IMR-90 (cell line): ENCODE data around the gene MSS51. TPM values are rescaled to one million over a fixed set of nuclear protein-coding genes. Genes with fewer than 3 reads are reported as not detected.

Experiments
- ATAC-seq: fragments of 200-7000 bp; cut with Tn5 transposase; 2 replicates; pipeline ENCODE4 v1.9.1; 2020; ENCODE audit warnings: low read depth, mild to moderate bottlenecking, moderate library complexity
- BruUV-seq: library from RNA; stranded (reverse); fragments of 400-500 nt; replicated peaks from 2 replicates; lab custom pipeline; 2021; lab: Mats Ljungman, UMichigan
- CTCF ChIA-PET: fragments of 300-600 bp; formaldehyde crosslinking; extraction: SDS; loops from one replicate; lab custom pipeline; 2021; ENCODE audit warnings: antibody characterized with exemption; lab: Yijun Ruan, JAX
- POLR2A ChIA-PET: fragments of 300-600 bp; sonication (Branson Sonifier 250); formaldehyde crosslinking; loops from one replicate; lab custom pipeline; 2022; ENCODE audit warnings: antibody characterized with exemption; ENCODE audit not compliant: unreplicated experiment; lab: Charles Lee
- DNase-seq: peaks from one replicate; pipeline ENCODE4 v3.0.0; 2013
- H2AFZ ChIP-seq: replicated peaks from 2 replicates; pipeline ENCODE3; 2013; ENCODE audit warnings: low read length, mild to moderate bottlenecking; ENCODE audit not compliant: poor library complexity
- H2AK5ac ChIP-seq: 2 replicates; pipeline ENCODE4 v1.6.1; 2013; ENCODE audit warnings: low read depth, low read length, inconsistent platforms
- H2AK9ac ChIP-seq: replicated peaks from 2 replicates; pipeline ENCODE3; 2013; ENCODE audit warnings: mild to moderate bottlenecking, low read depth, low read length, moderate library complexity; ENCODE audit not compliant: poor library complexity
- H2BK120ac ChIP-seq: 2 replicates; pipeline ENCODE4 v1.6.1; 2013; ENCODE audit warnings: low read depth, low read length, inconsistent platforms
- H2BK15ac ChIP-seq: 3 replicates; pipeline ENCODE4 v1.6.1; 2013; ENCODE audit warnings: low read depth, low read length, inconsistent platforms
- H2BK20ac ChIP-seq: 2 replicates; pipeline ENCODE4 v1.6.1; 2013; ENCODE audit warnings: low read depth, mild to moderate bottlenecking, inconsistent platforms, low read length, moderate library complexity
- H2BK5ac ChIP-seq: 2 replicates; pipeline ENCODE4 v1.6.1; 2013; ENCODE audit warnings: mild to moderate bottlenecking, low read depth, low read length, inconsistent platforms; ENCODE audit not compliant: poor library complexity, severe bottlenecking
- H3K14ac ChIP-seq: replicated peaks from 2 replicates; pipeline ENCODE4 v1.6.1; 2013; ENCODE audit warnings: low read depth, low read length, inconsistent platforms
- H3K18ac ChIP-seq: 2 replicates; pipeline ENCODE4 v1.6.1; 2013; ENCODE audit warnings: low read depth, low read length, control low read depth
- H3K23ac ChIP-seq: 2 replicates; pipeline ENCODE4 v1.6.1; 2013; ENCODE audit warnings: low read depth, low read length, inconsistent platforms
- H3K27ac ChIP-seq: 2 replicates; pipeline ENCODE4 v1.5.1; 2013; ENCODE audit warnings: mild to moderate bottlenecking, control low read depth, low read length; ENCODE audit not compliant: insufficient read depth
- H3K27me3 ChIP-seq: 2 replicates; pipeline ENCODE4 v1.6.1; 2013; ENCODE audit warnings: low read length; ENCODE audit not compliant: control insufficient read depth, insufficient read depth
- H3K36me3 ChIP-seq: 2 replicates; pipeline ENCODE4 v1.6.1; 2013; ENCODE audit warnings: low read length, mixed read lengths; ENCODE audit not compliant: control insufficient read depth, insufficient read depth
- H3K4ac ChIP-seq: 2 replicates; pipeline ENCODE4 v1.6.1; 2013; ENCODE audit warnings: low read depth, low read length, inconsistent platforms
- H3K4me1 ChIP-seq: 2 replicates; pipeline ENCODE4 v1.6.1; 2013; ENCODE audit warnings: low read length, mixed read lengths; ENCODE audit not compliant: control insufficient read depth, insufficient read depth
- H3K4me2 ChIP-seq: 2 replicates; pipeline ENCODE4 v1.6.1; 2013; ENCODE audit warnings: low read depth, mild to moderate bottlenecking, control low read depth, low read length, moderate library complexity
- H3K4me3 ChIP-seq: 2 replicates; pipeline ENCODE4 v1.5.1; 2013; ENCODE audit warnings: low read depth, mild to moderate bottlenecking, control low read depth, low read length, moderate library complexity; ENCODE audit not compliant: insufficient read depth
- H3K56ac ChIP-seq: 2 replicates; pipeline ENCODE4 v1.6.1; 2013; ENCODE audit warnings: low read length, inconsistent platforms; ENCODE audit not compliant: insufficient read depth; ENCODE audit errors: extremely low read depth
- H3K79me1 ChIP-seq, 2 experiments: 2 replicates each; pipeline ENCODE4 v1.6.1; 2013; ENCODE audit warnings: low read length in 2 of 2, inconsistent platforms in 1 of 2, low read depth in 1 of 2
- H3K9ac ChIP-seq: 2 replicates; pipeline ENCODE4 v1.6.1; 2013; ENCODE audit warnings: low read depth, low read length, control low read depth
- H3K9me1 ChIP-seq: 2 replicates; pipeline ENCODE4 v1.6.1; 2013; ENCODE audit warnings: low read length, inconsistent platforms; ENCODE audit not compliant: insufficient read depth
- H3K9me3 ChIP-seq: 2 replicates; pipeline ENCODE4 v1.6.1; 2013; ENCODE audit warnings: low read length; ENCODE audit not compliant: control insufficient read depth, insufficient read depth
- H4K20me1 ChIP-seq: 2 replicates; pipeline ENCODE4 v1.6.1; 2013; ENCODE audit warnings: low read length, inconsistent platforms; ENCODE audit not compliant: insufficient read depth
- H4K5ac ChIP-seq: 2 replicates; pipeline ENCODE4 v1.6.1; 2013; ENCODE audit warnings: mild to moderate bottlenecking, low read depth, low read length, control low read depth
- H4K8ac ChIP-seq, 2 experiments: 2 replicates each; pipeline ENCODE4 v1.6.1; 2013; ENCODE audit warnings: low read depth in 2 of 2, low read length in 2 of 2, control low read depth in 1 of 2, inconsistent platforms in 1 of 2
- H4K91ac ChIP-seq: 2 replicates; pipeline ENCODE4 v1.6.1; 2013; ENCODE audit warnings: low read depth, low read length, inconsistent platforms; ENCODE audit not compliant: insufficient read depth
- BHLHE40 ChIP-seq: fragments of 150-350 bp; IDR thresholded peaks from 2 replicates; pipeline ENCODE4 v1.6.1; 2016; ENCODE audit warnings: mild to moderate bottlenecking, low read depth, low read length
- CEBPB ChIP-seq: IDR thresholded peaks from 2 replicates; pipeline ENCODE4 v1.6.1; 2012; ENCODE audit warnings: low read depth, low read length, improper control_type of control experiment
- CHD1 ChIP-seq: IDR thresholded peaks from 2 replicates; pipeline ENCODE4 v1.6.1; 2012; ENCODE audit warnings: low read depth, low read length, improper control_type of control experiment
- FOS ChIP-seq: fragments of 150-350 bp; IDR thresholded peaks from 2 replicates; pipeline ENCODE4 v1.6.1; 2016; ENCODE audit warnings: low read depth, low read length
- MAFK ChIP-seq: IDR thresholded peaks from 2 replicates; pipeline ENCODE4 v1.6.1; 2012; ENCODE audit warnings: low read depth, low read length, improper control_type of control experiment
- MAZ ChIP-seq: IDR thresholded peaks from 2 replicates; pipeline ENCODE4 v1.6.1; 2012; ENCODE audit warnings: low read depth, mild to moderate bottlenecking, low read length, improper control_type of control experiment, moderate library complexity, borderline replicate concordance
- MXI1 ChIP-seq: IDR thresholded peaks from 2 replicates; pipeline ENCODE4 v1.6.1; 2012; ENCODE audit warnings: low read depth, mild to moderate bottlenecking, low read length, moderate library complexity, borderline replicate concordance
- NFE2L2 ChIP-seq: fragments of 150-350 bp; IDR thresholded peaks from 2 replicates; pipeline ENCODE4 v1.6.1; 2016; ENCODE audit warnings: low read depth, mild to moderate bottlenecking, low read length
- POLR2A ChIP-seq: IDR thresholded peaks from 2 replicates; pipeline ENCODE4 v1.6.1; 2012; ENCODE audit warnings: mild to moderate bottlenecking, low read depth, low read length
- RAD21 ChIP-seq: IDR thresholded peaks from 2 replicates; pipeline ENCODE4 v1.6.1; 2012; ENCODE audit warnings: low read length, improper control_type of control experiment
- RCOR1 ChIP-seq: IDR thresholded peaks from 2 replicates; pipeline ENCODE4 v1.6.1; 2012; ENCODE audit warnings: mild to moderate bottlenecking, low read length, improper control_type of control experiment; ENCODE audit not compliant: insufficient replicate concordance
- SMC3 ChIP-seq: fragments of 150-350 bp; IDR thresholded peaks from 2 replicates; pipeline ENCODE4 v1.6.1; 2016; ENCODE audit warnings: low read depth, mild to moderate bottlenecking, antibody characterized with exemption, low read length, moderate library complexity
- WGBS, 2 experiments: methylation state at CpG; one replicate each; pipeline versions ENCODE4 v1.1.5 to v1.1.7; 2013; ENCODE audit warnings: missing lambda C conversion rate in 2 of 2; ENCODE audit not compliant: insufficient read length in 1 of 2; ENCODE audit errors: extremely low coverage in 2 of 2; 5-methylcytosine and 5-hydroxymethylcytosine counted together
- dilution Hi-C: fragments of 300-500 bp; cut with HindIII; formaldehyde crosslinking; loops from one replicate; pipeline ENCODE4 v1.14.3; 2018; ENCODE audit warnings: low sequenced_read_pairs; ENCODE audit not compliant: unreplicated experiment
- in situ Hi-C: fragments of 300-500 bp; cut with MboI; formaldehyde crosslinking; loops from 3 replicates; pipeline ENCODE4 v1.14.3; 2019; ENCODE audit warnings: low sequenced_read_pairs, inconsistent platforms, mixed read lengths
- intact Hi-C: fragments of 100-400 bp; cut with micrococcal nuclease; formaldehyde crosslinking; loops from 2 replicates; pipeline ENCODE4 v1.10.0; 2022
- polyA plus RNA-seq, 3 experiments: library from polyadenylated mRNA; depleted of rRNA; stranded (reverse); fragments of >200 nt; gene quantifications; 2 replicates each; pipeline ENCODE4 v1.2.3, GENCODE V29; 2012; ENCODE audit warnings: low replicate concordance in 1 of 3
- total RNA-seq: library from RNA; depleted of rRNA; stranded (reverse); fragments of >200 nt; gene quantifications from 2 replicates; pipeline ENCODE4 v1.2.3, GENCODE V29; 2012
- TF ChIP-seq, protein P1 (sequence below): fragments of 150-350 bp; IDR thresholded peaks from 2 replicates; pipeline ENCODE4 v1.6.1; 2016; ENCODE audit warnings: low read depth, mild to moderate bottlenecking, low read length, moderate library complexity, borderline replicate concordance
- TF ChIP-seq, protein P2 (sequence below): fragments of 150-350 bp; IDR thresholded peaks from 2 replicates; pipeline ENCODE4 v1.6.1; 2017; ENCODE audit warnings: mild to moderate bottlenecking, antibody characterized with exemption, low read length, low read depth
- TF ChIP-seq, protein P3 (sequence below): conservative IDR thresholded peaks from 2 replicates; pipeline ENCODE4 v1.5.1; 2012; ENCODE audit warnings: mild to moderate bottlenecking, low read depth, low read length, improper control_type of control experiment

The MSS51 gene
- total and polyA plus RNA-seq, 2 of the 4 experiments (the other 2 are of a cell fraction), result 1.1 to 1.8 TPM

DNA sequence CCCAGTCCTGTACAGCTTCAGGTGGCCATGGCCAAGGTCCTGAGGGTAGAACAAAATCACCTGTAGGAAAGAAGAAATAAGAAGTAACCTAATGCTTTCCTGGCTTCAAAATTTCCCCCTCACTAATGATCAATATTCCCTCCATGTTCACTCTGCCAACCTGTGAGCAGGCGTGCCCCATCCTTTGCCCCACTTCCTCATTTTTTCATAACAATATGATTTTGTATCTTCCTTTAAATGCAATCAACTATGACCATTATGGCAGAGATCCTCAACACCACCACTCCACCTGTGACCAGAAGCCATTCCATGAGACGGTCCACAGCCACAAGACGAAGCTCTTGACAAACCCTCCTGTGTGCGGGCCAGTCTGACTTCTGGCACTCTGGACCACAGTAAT lies 7.0 kb downstream of the MSS51 start:
- no peak overlapping the region for H4K8ac ChIP-seq
- in situ Hi-C loops (no loop called here), dilution Hi-C loops (no loop called here), intact Hi-C loops (no loop called here)
- DNase-seq, result no peak
- H3K27me3 ChIP-seq, result no peaks in the 10 kb centered on the region
- no TSS peak for BruUV-seq
- no peaks in the 10 kb centered on the region for H3K9me3 ChIP-seq
- no peak overlapping the region for H3K4me3 ChIP-seq
- H3K27ac ChIP-seq, result no peak overlapping the region
- H4K5ac ChIP-seq, result no peak overlapping the region
- no peak overlapping the region for H2BK120ac ChIP-seq
- H2AFZ ChIP-seq, result no peak overlapping the region
- ChIA-PET POLR2A (no interaction called here), CTCF (no interaction called here)
- H3K79me1 ChIP-seq, result no peaks in the 10 kb centered on the region
- no peak overlapping the region for H2AK5ac ChIP-seq
- no peak for TF ChIP-seq BHLHE40
- no peak for TF ChIP-seq MAFK
- TF ChIP-seq SMC3, result no peak
- TF ChIP-seq NFE2L2, result no peak
- TF ChIP-seq FOS, result no peak
- TF ChIP-seq, protein P1, sequence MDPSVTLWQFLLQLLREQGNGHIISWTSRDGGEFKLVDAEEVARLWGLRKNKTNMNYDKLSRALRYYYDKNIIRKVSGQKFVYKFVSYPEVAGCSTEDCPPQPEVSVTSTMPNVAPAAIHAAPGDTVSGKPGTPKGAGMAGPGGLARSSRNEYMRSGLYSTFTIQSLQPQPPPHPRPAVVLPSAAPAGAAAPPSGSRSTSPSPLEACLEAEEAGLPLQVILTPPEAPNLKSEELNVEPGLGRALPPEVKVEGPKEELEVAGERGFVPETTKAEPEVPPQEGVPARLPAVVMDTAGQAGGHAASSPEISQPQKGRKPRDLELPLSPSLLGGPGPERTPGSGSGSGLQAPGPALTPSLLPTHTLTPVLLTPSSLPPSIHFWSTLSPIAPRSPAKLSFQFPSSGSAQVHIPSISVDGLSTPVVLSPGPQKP, result no peak
- TF ChIP-seq RCOR1, result no peak
- TF ChIP-seq, protein P2, sequence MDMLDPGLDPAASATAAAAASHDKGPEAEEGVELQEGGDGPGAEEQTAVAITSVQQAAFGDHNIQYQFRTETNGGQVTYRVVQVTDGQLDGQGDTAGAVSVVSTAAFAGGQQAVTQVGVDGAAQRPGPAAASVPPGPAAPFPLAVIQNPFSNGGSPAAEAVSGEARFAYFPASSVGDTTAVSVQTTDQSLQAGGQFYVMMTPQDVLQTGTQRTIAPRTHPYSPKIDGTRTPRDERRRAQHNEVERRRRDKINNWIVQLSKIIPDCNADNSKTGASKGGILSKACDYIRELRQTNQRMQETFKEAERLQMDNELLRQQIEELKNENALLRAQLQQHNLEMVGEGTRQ, result no peak
- no peak for TF ChIP-seq MXI1
- no peak for TF ChIP-seq CHD1
- no peak for TF ChIP-seq POLR2A
- TF ChIP-seq RAD21, result no peak
- no peak for TF ChIP-seq MAZ
- TF ChIP-seq, protein P3, sequence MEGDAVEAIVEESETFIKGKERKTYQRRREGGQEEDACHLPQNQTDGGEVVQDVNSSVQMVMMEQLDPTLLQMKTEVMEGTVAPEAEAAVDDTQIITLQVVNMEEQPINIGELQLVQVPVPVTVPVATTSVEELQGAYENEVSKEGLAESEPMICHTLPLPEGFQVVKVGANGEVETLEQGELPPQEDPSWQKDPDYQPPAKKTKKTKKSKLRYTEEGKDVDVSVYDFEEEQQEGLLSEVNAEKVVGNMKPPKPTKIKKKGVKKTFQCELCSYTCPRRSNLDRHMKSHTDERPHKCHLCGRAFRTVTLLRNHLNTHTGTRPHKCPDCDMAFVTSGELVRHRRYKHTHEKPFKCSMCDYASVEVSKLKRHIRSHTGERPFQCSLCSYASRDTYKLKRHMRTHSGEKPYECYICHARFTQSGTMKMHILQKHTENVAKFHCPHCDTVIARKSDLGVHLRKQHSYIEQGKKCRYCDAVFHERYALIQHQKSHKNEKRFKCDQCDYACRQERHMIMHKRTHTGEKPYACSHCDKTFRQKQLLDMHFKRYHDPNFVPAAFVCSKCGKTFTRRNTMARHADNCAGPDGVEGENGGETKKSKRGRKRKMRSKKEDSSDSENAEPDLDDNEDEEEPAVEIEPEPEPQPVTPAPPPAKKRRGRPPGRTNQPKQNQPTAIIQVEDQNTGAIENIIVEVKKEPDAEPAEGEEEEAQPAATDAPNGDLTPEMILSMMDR, result no peak
- TF ChIP-seq CEBPB, result no peak
- peaks cover 34% of the 10 kb centered on the region for H3K36me3 ChIP-seq
- no peak overlapping the region for H3K4ac ChIP-seq
- H3K9me1 ChIP-seq, result no peaks in the 10 kb centered on the region; the same call in 1 of the 2 replicates
- H4K20me1 ChIP-seq, result no peaks in the 10 kb centered on the region
- no peak overlapping the region for H3K23ac ChIP-seq
- H3K4me2 ChIP-seq, result no peak overlapping the region
- no peak overlapping the region for H2AK9ac ChIP-seq
- 100% methylated on average over 1 of the region's 4 CpGs; no CpG with 5 or more reads in 1 of the 2 experiments for WGBS, 2 experiments
- no peak overlapping the region for H3K9ac ChIP-seq
- no peak overlapping the region for H2BK5ac ChIP-seq
- no peak overlapping the region for H2BK20ac ChIP-seq
- no peak overlapping the region for H4K91ac ChIP-seq
- H3K4me1 ChIP-seq, result no peaks in the 10 kb centered on the region
- no peak for ATAC-seq
- H3K56ac ChIP-seq, result no peak overlapping the region
- H2BK15ac ChIP-seq, result no peak overlapping the region
- H3K18ac ChIP-seq, result no peak overlapping the region
- H3K14ac ChIP-seq, result no peak overlapping the region
